ENCODE data around the gene ZNF653.
"Not testable (repeated sequence)": the region's sequence is repeated elsewhere in the genome, so short reads cannot be mapped to it uniquely, and the experiment has no call there.

ZNF653 gene

DNA sequence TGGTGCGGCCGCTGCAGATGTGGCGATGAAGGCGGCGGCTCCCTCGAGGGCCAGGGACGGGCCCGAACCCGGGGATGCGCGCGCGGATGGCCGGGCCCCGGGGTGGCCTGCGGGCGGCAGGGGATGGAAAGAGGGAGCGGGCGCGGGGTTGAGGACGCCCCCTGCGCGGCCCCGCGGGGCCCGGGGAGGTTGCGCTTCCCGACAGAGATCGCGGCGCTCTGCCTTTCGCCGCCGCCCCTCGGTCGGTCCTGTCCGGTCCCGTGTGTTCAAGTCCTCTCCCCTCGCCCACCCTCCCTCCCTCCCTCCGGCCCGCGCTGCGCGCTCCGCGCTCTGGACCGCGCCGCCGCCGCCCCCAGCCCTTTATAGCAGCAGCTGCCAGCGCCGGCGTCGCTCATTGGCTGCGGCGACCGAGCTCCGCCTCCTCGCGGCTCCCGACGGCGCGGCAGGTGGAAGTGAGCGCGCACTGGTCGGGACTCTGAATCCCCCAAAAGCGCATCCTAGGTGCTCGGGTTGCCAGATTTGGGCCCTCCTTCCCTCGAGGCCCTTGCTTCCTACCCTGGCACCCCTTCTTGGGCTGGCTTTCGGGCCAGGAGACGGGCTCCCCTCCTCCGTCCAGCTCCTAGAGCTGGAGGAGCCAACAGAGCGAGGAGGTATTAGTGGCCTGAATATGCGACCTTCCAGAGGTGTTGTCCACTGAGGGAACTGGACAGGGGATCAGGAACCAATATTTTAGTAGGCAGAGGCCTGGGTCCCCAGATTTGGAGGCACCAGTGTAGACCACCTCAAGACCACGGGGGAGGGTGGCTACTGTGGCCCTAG, 24.7 kb downstream of the ZNF653 start, which contains the start of gene ELAVL3:
Gene ELAVL3 (minus strand): TSS at position 332 of the 819 bp plus-strand sequence. CDS start 438 bp downstream, outside the sequence.
- DNase-seq = no peak

DNA sequence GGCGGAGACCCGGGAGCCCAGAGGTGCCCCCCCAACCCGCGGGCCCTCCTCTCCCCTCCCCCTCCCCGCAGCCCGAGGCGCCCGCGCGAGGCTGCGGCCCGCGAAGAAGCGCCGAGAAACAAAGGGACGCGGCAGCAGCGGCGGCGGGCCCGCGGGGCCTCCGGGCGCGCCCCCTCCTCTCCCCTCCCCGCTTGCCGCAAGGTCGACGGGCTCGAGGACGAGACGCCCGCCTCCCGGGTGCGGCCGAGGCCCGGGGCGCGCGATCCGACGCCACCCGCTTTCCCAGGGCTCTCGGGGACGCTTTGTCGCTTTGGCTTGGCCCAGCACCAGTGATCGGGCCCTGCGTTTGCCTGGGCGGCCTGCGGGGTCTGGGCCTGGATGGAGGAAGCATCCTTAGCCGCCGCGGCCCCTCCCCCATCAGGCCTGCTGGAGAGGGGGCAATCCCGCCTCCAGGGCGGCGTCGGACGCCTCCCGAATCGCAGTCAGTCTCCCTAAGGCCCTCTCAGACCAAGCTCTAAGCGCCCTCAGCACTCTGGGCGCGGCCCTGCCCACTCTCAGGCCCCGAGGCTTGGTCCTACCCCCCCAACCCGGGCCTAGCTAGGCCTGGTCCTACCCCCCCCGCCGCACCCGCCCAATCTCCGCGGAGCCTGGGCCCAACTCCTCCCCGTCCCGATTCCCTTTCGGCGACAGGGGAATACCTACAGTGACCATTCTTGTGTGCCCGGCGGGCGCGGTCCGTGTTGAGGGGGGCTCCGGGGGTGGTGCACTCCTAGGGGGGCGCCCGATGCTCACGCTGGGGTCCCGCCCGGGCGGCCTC, 25.5 kb downstream of the ZNF653 start:
- no peak for DNase-seq

DNA sequence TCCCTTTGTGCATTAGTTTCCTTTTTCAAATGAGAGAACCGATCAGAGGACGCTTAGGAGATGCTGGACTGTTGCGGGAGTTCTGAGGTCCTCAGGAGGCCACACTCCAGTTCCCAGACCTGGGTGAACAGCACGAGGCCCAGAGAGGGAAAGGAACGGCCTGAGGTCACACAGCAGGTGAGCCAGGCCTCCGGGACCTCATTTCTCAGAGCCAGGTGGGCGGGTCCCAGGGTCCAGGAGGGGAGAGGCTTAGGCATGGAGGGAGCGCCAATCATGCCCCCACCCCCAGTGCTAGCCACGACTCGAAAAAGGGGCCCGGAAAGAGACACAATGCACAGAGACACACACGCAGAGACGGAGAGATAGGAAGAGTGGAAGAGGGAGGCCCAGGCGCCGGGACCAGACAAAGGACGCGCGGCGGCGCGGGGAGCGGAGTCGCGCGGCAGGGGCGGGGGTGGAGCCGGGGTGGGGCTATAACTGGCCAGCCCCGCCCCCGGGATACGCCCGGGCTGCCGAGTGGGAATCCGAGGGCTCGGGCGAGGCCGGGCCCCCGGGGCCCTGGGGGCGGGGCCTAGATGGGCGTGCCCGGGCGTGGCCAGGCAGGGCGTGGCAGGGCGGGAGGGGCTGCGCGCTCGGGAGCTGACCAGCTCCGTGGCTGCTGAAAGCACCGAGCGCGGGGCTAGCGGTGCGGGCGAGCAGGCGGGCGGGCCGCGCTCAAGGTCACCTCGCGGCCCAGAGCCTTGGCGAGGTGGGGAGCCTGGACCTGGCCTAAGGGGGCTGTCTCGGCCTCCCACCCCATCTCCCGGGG, 26.3 kb downstream of the ZNF653 start:
- no peak for DNase-seq

DNA sequence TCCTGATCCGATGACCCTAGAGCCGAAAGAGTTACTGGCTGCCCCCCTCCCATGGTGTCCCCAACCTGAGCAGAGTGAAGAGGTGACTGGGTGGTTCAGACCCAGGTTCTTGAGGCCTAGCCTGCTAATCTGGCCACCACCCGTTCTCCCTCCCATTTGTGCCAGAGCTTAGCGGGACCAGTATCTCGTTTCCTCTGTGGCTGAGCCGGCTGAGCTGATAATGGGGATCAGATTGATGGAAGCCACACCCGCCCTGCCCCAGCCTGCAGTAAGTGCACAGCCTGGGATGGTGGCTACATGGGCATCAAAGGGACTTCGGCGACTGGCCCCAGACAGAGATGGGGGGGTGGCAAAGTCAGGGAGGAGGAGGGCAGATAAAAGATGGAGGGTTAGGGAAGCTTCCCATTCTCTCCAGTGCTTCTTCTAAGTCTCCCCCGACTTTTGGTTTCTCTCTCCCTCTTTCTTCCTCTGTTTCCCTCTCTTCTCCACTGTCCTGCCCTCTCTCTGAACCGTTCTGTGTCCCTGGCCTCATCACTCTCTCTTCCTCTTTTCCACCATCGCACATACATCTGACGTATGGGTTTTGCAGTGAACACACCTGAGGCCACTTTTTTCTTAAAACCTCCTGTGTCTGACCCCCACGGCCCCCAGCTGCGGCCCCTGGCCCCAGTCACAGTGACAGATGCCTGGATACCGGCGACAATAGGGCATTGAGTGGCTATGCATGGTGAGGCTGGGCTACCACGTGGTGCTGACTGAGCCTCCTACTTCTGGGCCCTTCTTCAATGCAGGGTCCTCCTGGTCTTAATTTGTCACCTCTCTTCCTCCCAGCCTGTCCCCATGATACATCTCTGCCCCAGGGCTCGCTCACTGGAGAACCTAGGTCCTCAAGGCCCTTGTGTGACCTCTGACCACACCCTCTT, 27.2 kb downstream of the ZNF653 start:
- no peak for DNase-seq

DNA sequence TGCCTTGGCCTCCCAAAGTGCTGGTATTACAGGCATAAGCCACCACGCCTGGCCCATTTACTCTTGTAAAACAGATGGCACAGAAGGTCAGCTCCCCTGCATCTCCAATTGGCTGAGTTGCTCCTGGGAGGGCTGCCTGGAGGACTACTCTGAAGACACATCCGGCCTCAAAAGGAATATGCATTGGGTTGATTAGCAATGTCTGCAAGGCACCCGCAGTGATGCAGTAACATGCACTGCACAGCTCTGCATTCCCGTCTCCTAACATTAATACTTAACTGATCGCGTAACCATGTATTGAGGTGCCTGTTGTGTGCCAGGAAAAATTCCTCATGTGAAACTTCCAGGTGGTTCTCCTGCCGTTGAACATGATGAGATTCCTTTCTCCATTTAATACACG, 29.8 kb downstream of the ZNF653 start:
- DNase-seq = no peak

DNA sequence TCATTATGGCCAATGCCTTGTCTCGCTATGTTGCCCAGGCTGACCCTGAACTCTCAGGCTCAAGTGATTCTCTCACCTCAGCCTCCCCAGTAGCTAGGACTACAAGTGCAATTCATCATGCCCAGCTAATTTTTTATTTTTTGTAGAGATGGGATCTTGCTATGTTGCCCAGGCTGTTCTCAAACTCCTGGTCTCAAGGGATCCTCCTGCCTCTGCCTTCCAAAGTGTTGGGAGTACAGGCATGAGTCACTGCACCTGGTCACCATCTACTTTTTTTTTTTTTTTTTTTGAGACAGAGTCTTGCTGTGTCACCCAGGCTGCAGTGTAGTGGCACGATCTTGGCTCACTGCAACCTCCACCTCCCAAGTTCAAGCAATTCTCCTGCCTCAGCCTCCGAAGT, 30.3 kb downstream of the ZNF653 start:
- DNase-seq = not testable (repeated sequence)

DNA sequence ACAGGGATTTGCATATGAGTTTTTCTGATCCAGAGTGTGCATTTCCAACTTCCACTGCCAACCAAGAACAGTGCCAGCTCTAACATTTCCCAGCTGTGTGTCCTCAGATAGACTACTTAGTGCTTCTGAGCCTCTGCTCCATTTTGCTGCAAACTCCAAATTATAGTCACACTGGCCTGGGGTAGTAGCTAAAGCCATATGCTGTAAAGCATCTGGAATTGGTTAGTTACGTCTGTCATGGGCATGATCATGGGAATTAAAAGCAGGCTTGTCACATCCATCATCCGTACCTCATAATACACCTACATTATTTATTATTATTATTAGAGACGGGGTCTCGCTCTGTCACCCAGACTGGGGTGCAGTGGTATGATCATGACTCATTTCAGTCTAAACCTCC, 31.9 kb downstream of the ZNF653 start:
- no peak for DNase-seq

DNA sequence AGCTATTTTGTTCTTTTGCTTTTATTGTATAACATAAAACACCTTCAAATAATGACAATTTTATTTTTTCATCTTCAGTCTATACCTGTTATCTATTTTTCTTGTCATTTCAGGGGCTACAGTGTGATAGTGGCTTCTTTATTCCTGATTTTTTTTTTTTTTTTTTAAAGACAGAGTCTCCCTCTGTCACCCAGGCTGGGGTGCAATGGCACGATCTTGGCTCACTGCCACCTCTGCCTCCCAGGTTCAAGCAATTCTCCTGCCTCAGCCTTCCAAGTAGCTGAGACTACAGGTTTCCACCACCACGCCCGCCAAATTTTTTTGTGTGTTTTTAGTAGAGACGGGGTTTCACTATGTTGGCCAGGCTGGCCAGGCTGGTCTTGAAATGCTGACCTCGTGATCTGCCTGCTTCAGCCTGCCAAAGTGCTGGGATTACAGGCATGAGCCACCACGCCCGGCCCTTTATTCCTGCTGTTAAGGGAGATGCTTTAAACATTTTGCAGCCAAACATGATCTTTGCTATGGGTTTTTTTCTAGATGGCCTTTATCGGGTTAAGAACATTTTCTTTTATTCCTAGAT, 37.3 kb downstream of the ZNF653 start:
- DNase-seq = not testable (repeated sequence)

DNA sequence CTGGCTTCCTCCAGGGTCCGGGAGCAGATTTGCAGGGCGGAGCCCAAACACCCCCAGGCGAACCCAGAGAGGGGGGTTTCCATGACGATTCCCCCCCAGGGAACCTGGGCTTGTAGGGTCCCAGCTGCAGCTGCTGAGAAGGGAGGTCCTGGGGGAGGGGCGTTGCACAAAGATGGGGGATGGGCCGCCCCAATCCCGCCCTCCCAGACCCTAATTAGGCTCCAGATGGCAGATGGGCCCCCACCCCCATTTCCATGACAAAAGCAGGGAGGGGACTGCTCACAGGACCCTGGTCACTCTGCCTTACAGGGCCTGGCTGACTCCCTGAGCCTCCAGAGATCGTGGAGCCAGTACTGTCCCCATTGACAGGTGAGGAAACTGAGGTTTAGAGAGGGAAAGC, 40.0 kb downstream of the ZNF653 start:
- no peak for DNase-seq

DNA sequence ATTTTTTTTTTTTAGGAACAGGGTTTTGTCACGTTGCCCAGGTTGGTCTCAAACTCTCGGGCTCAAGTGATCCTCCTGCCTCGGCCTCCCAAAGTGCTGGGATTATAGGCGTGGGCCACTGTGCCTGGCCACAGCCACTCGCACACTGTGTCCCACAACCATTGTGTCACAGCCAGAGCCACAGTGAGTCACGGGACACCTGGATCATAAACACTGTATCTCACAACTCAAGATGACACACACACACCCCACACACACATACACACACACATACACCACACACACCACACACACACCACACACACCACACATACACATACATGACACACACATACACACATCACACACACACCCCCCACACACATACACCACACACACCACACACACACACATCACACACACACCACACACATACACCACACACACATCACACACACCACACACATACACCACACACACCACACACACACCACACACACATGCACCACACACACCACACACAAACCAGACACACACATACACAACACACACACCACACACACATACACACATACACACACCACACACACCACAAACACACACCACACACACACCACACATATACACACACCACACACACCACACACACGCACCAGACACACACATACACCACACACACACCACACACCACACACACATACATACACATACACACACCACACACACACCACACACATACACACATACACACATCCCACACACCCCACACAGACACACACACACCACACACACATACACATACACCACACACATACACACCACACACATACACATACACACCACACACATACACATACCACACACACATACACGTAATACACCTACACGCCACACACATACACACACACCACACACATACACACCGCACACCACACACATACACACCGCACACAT, 41.0 kb downstream of the ZNF653 start:
- no peak for DNase-seq

DNA sequence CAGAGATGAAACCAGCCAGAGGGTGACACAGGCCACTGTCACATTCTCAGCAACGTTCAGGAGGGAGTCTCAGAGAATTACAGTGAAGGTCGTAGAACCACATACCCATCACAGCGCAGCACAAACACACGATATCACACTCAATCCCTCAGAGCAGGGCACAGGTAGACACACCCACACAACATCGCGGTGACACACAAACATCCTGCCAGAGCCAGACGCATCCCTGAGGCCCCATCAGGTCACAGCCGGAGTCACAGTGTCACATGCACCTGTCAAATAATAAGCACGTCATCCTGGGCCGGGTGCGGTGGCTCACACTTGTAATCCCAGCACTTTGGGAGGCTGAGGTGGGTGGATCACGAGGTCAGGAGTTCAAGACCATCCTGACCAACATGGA, 42.2 kb downstream of the ZNF653 start:
- no peak for DNase-seq

DNA sequence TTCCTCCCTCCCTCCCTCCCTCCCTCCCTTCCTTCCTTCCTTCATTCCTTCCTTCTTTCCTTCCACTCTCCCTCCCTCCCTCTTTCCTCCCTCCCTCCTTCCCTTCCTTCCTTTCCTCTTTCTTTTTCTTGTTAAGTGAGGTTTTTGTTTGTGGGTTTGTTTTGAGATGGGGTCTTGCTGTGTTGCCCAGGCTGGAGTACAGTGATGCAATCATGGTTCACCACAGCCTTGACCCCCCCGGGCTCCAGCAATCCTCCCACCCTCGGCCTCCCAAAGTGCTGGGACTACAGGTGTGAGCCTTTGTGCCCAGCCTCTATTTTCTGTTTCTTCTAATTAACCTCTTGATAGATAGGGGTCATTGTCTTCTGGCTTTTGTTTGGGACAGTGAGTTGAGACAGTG, 44.2 kb downstream of the ZNF653 start:
- no peak for DNase-seq

DNA sequence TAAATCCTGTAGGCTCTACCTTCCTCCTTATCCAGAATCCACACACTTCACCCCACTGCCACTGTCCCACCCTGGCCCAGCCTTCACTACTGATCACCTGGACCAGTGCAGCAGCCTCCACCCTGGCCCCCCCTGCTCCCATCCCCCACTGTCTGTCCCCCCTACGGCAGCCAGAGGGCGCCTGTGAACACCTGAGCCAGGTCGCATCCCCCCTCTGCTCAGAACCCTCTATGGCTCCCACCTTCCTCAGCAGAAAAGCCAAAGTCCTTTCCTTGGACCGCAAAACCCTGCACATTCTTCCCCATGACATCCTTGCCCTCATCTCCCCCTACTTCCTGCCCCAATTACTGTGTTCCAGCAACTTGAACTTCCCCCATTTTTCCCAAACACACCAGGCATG, 45.4 kb downstream of the ZNF653 start:
- DNase-seq = no peak

DNA sequence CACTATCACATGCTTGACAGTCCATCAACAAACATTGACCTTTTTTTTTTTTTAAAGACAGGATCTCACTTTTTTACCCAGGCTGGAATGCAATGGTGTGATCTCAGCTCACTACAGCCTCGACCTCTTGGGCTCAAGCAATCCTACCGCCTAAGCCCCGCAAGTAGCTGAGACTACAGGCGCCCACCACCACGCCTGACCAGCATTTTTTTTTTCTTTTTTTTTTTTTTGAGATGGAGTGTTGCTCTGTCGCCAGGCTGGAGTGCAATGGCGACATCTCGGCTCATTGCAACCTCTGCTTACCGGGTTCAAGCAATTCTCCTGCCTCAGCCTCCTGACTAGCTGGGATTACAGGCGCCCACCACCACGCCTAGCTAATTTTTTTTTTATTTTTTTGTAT, 46.7 kb downstream of the ZNF653 start:
- not testable (repeated sequence) for DNase-seq

DNA sequence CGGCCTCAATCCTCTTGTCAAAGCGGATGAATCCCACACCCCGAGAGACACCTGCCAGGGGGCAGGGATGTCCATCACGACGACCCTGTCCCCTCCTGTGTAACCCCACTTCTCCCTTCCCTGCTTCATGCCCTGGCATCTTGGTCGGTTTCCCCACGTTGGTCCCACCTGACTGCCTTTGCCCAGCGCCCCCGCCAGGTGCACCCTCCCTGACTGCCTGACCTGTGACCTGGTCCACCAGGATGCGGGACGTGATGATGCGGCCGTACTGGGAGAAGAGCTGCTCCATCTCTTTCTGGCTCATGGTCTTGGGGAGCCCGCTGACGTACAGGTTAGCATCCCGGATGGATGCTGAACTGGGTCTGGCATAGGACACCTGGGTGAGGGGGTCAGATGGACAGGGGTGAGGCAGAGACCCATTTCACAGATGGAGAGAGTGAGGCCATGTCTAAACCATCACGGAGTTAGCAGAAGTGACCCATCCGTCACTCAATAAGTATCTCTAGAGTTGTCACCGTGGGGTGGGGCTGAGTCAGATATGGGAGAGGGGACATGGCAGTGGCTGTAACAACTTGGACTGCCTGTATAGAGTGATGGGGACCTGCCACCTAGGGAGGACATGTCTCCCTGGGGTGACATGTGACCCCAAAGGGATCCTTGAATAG, 47.3 kb downstream of the ZNF653 start:
- no peak for DNase-seq

DNA sequence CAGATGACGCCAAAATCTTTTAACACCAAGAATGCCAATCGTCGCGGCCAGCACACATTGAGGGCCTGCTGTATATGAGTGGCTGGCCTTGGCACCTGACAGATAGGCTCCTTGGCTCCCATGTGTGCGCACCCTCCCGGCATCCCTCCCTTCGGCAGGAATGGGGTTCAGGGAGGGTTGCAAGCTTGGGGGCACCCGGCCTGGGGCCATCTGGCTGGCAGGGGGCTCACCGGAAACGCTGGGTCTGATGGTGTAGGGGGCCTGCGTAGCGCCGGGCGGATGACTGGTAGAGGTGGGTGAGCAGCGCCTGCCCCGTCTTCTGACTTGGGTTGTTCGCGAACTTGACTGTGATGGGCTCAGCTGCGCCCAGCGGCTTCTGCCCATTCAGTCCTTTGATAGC, 47.8 kb downstream of the ZNF653 start:
- DNase-seq = no peak

DNA sequence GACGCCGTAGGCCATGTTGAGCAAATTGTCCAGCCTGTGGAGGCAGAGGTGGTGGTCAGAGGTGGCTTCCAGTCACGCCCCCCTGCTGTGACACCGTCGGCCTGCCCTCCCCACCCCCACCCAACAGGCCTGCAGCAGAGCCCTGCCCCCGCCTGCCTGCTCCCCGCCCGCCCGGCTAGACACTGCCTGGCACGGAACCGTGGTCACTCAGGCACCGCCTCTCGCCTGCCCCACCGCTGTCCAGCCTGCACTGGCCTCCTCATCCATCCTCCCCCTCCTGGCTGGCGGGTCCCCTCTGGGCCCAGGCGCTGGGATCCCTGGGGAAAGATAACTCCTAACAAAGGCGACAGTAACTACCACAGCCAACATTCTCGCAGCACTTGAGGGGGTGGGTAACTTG, 48.5 kb downstream of the ZNF653 start:
- DNase-seq = no peak

DNA sequence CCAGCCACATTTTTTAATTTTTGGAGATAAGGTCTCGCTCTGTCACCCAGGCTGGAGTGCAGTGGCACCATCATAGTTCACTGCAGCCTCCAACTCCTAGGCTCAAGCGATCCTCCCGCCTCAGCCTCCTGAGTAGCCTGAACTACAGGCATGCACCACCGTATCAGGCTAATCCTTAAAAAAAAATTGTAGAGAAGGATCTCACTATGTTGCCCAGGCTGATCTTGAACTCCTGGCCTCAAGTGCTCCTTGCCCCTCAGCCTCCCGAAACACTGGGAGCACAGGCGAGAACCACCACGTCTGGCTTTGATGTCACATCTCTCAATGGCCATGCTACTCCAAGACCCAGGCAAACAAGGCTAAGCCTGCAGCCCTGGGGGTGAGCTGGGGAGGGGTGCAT, 49.0 kb downstream of the ZNF653 start:
- no peak for DNase-seq

DNA sequence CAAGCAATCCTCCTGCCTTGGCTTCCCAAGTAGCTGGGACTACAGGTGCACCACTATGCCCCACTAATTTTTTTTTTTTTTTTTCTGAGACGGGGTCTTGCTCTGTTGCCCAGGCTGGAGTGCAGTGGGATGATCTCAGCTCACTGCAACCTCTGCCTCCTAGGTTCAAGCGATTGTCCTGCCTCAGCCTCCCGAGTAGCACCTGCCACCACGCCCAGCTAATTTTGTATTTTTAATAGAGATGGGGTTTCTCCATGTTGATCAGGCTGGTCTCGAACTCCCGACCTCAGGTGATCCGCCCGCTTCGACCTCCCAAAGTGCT, 50.4 kb downstream of the ZNF653 start:
- not testable (repeated sequence) for DNase-seq
